Left ventricle myocardium superior (tissue), 1 donor: ENCODE measurements around the gene PPBP. TPM values are rescaled to one million over a fixed set of nuclear protein-coding genes. Genes with fewer than 3 reads are reported as not detected.
"Not testable (repeated sequence)": the region's sequence is repeated elsewhere in the genome, so short reads cannot be mapped to it uniquely, and the experiment has no call there.

Source experiments
- ATAC-seq: fragments of 200-7000 bp; cut with Tn5 transposase; one replicate; pipeline ENCODE4 v1.9.1; 2020; ENCODE audit warnings: mild to moderate bottlenecking, moderate library complexity
- DNase-seq: peaks from one replicate; pipeline ENCODE4 v3.0.0-alpha.2; 2020
- intact Hi-C: fragments of 100-400 bp; cut with micrococcal nuclease; formaldehyde crosslinking; loops from one replicate; pipeline ENCODE4 v1.11.0; 2022
- total RNA-seq: library from RNA; stranded (reverse); fragmentation: NEBNext Ultra II Directional; extraction: Animal tissue kit (Norgen Biotek cat#: 25700); gene quantifications from one replicate; pipeline ENCODE4 v1.2.1, GENCODE V29; 2021
- donor health status: DM: no; HTN: yes; CAD: no; lungs with severe emphysema.

Gene PPBP
- total RNA-seq, 1 donor from 2014 or later, result 0.74 TPM

- ATAC-seq (no peak), DNase-seq (no peak)
- intact Hi-C loops, result no loop called here
These were observed 12.3 kb upstream of the PPBP start for GRCh38 chr4:74000301-74000700.

DNA sequence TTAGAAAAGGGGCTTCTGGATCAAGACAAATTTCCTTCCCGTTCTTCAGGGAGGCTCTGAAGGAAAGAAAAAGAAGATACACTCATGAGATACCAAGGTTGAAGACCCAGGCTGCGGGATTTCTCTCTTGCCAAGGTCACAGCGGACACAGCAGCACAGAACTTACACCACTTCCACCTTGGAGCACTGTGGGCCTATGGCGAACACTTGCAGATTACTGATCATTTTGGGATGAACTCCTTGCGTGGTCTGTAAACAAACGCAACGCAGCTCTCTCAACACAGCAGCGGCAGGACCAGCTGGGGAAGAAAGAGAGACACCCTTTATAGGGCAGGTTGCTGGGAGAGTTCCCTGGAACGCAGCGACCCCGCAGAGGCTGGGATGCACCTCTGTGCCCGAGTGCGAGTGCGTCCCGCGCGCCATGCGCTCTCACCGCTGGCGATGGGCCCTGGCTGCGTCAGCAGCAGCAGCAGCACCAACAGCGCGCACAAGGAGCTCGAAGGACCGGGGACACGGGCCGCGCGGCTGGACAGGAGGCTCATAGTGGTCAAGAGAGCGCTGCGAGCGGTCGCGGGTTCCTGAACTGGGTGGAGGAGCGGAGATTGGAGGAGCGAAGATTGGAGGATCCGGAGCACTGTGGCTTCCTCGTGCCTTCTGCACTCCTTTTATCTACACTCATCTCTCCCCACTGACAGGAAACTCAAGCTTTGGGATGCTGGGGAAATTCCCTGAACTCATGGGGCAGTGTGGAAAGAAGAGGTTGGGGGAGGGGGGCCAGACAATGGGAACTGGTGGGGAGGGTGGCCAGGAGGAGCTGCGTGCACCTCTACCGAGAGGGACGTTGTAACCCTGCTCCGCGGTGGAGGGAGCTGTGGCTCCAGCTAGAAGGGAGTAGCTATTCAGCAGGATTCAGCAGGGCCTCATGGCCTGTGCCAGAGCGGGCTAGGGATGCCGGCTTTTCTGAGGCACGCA, 10.3 kb upstream of the PPBP start, which contains the start of gene CXCL5:
CXCL5 (minus strand) TSS at position 638 of the 972 bp plus-strand sequence; CDS start at position 542, 96 bp downstream.
- DNase-seq, result peak; percentile 46
- peak; percentile 53 for ATAC-seq
- intact Hi-C loops, result no loop called here

GRCh38 chr4:73992050-73992449, 4.1 kb upstream of the PPBP start:
- DNase-seq (no peak), ATAC-seq (no peak)
- intact Hi-C loops, result no loop called here

- ATAC-seq (no peak), DNase-seq (no peak)
- intact Hi-C loops, result no loop called here
These were observed 3.7 kb upstream of the PPBP start for GRCh38 chr4:73991742-73992000.

DNA sequence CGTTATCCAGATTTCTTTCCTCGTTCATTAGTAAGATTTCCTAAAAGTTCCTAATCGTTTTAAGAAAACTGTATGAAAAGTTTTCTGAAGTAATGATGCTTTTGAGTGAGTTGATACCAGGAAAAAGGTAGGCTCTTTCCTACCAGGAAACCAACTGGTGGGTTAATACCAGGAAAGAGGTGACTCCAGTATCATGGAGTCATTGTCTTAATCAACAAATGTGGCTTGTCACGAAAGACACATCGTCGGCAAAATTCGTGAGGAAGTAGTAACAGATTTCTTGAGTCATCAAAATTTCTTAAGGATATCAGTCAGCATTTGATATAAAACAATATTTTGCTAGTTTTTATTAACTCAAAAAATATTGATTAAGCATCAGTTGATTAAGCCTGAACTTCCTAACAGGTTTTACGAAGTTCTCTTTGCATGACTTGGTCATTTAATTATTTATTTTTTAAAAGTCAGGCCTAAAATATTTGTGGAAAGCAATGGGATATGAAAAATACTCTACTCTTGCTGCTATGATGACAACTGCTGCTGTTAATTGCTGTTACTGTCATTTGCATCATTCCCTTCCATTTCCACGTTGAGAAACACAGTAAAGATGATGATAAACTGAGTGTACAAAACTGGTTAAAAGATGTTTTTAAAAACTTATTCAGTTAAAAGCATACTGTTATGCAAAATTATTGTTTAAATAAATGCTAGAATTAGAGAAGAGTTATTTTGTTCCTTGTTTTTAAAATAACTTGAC, 3.2 kb upstream of the PPBP start:
- intact Hi-C loops, result no loop called here
- DNase-seq (no peak), ATAC-seq (no peak)

GRCh38 chr4:73989928-73990327, 1.9 kb upstream of the PPBP start:
- no peak for DNase-seq
- intact Hi-C loops, result no loop called here
- no peak for ATAC-seq

DNA sequence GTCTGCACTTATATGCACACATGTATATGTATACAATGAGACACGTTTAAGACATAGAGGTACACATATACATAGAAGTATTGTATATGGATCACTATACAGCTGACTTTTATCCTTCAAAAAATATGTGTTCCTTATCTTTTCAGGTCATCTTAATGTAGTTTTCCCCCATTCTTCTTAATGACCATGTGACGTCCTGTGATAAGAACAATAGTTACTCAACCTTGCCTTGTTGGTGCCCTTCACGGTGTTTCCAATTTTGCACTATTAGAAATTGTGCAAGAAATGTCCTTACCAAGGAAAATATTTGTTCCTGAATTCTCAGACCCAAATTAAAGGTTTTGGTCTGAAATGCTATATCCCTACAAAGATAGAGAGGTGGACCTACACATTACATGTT, 1.0 kb upstream of the PPBP start:
- intact Hi-C loops, result no loop called here
- DNase-seq (no peak), ATAC-seq (no peak)

DNA sequence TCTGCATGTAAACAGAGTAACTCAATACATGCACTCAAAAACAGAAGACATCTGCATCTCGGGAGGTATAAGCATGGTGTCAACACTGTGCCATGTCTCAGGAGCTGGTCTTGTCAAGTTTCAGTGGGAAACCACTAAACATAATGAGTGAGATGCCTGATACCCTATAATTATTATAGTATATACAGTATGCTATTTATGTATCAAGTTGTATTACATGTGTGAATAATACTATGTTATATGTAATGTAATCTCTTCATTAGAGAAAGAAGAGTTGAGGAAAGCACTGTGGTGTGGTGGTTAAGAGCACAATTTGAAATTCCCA, 2.5 kb downstream of the PPBP start:
- no peak for ATAC-seq
- intact Hi-C loops, result no loop called here
- DNase-seq, result no peak

DNA sequence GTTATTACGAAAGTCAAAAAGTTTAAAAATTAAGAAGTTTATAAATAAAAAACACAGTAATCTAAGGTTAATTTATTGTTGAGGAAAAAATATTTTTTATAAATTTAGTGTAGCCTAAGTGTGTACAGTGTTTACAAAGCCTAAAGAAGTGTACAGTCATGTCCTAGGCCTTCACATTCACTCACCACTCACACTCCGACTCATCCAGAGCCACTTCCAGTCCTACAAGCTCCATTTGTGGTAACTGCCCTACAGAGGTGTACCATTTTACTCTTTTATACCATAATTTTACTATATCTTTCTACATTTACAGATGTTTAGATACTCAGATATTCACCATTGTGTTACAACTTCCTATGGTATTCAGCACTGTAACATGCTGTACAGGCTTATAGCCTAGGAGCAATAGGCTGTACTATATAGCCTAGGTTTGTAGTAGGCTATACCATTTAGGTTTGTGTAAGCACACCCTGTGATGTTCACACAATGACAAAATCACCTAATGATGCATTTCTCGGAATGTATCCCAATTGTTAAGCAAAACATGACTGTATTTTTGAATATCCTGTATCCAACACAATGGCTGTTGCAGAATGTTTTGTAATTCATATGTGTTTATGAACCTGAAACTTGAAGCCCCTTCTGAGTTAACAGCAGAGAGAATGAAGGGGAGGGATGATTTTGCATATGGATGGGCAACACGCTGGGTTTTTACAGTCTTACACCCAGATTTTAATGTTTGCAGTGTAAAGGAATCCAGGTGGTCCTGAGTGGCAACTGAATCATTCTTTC, 3.1 kb downstream of the PPBP start:
- ATAC-seq, result no peak
- DNase-seq, result no peak
- intact Hi-C loops, result no loop called here

DNA sequence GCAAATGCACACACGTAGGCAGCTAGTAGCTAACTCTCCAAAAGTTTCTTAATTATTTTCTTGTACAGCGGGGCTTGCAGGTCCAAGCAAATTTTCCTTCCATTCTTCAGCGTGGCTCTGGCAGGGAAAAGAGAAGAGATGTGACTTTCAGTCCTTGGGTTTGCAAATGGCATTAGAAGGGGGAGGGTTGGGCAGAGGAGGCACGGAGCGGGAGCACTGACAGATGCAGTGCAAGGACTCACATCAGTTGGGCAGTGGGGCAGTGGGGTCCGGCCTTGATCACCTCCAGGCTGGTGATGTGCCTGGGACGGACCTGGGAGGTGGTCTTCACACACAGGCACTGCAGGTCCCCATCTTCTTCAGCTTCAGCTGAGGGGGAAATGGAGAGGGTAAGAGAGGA, 6.8 kb downstream of the PPBP start:
- intact Hi-C loops, DNase-seq, ATAC-seq: not testable (repeated sequence)

GRCh38 chr4:73979407-73979957, 8.5 kb downstream of the PPBP start:
- DNase-seq (no peak), ATAC-seq (no peak)
- intact Hi-C loops, result no loop called here

- intact Hi-C loops, result no loop called here
- DNase-seq (no peak), ATAC-seq (no peak)
These were observed 9.1 kb downstream of the PPBP start for GRCh38 chr4:73978886-73979285.

- ATAC-seq, result no peak
These were observed 11.3 kb downstream of the PPBP start for GRCh38 chr4:73976716-73977115.

DNA sequence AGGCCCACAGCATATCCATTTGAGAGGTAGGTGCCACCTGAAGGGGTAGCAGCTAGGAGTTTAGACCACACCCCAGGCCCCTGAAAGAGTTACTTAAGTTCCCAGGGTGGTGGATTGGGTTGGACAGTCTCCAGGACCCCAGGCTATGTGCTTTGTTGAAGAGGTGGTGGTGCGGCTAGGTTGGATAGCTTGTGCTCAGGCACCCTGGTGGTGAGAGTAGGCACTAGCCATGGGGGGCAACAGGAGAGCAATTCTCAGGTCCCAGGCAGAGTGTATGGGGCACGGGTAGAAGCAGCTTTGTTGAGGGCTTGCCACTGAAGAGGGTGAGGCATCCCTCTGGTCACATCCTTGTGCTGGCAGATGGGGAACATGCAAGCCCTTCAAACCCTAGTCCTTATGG, 11.8 kb downstream of the PPBP start:
- ATAC-seq, result no peak
- DNase-seq, result no peak
- intact Hi-C loops, result no loop called here

More at GRCh38 chr4:73976716-73977115, 11.3 kb downstream of the PPBP start:
- no peak for DNase-seq
- intact Hi-C loops, result no loop called here

- intact Hi-C loops, result no loop called here
- ATAC-seq (no peak), DNase-seq (no peak)
These were observed 13.6 kb downstream of the PPBP start for GRCh38 chr4:73974352-73974751.

GRCh38 chr4:73970945-73971344, 17.0 kb downstream of the PPBP start:
- ATAC-seq (no peak), DNase-seq (no peak)
- intact Hi-C loops, result no loop called here

DNA sequence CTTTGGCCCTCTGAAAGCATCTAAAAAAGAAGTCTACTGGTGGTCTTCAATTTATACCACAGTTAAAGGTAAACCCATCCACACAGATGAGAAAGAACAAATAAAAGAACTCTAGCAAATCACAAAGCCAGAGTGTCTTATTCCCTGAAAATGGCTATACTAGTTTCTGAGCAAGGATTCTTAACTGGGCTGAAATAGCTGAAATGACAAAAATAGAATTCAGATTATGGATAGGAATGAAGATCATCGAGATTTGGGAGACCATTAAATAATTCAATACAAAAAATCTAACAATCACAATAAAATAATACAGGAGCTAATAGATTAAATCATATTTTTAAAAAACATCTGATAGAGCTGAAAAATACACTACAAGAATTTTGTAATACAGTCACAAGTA, 18.0 kb downstream of the PPBP start:
- no peak for DNase-seq
- no peak for ATAC-seq
- intact Hi-C loops, result no loop called here

DNA sequence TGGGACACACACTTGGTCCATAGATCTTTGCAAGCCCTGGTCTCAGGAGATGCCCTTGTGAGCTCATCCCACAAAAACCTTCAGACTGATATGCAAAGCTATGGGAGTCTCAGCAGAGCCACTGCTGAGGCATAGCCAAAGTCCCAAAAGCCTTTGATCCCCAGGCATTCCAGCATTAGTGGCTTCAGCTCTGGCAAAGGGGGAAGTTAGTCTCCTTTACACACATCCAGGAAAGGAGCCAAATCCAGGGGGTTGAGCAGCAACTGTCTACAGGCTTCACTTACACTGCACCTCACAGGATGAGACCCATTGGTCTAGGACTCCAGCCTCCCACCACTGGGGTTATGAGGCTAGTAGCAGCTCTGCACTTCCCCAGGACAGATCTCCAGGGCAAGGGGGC, 20.1 kb downstream of the PPBP start:
- DNase-seq (no peak), ATAC-seq (no peak)
- intact Hi-C loops, result no loop called here

- no peak for DNase-seq
- ATAC-seq, result no peak
- intact Hi-C loops, result no loop called here
These were observed 23.0 kb downstream of the PPBP start for GRCh38 chr4:73964862-73965611.
